ENCODE results near the gene SLC35D1. TPM values are rescaled to one million over a fixed set of nuclear protein-coding genes. Genes with fewer than 3 reads are reported as not detected.

SLC35D1 gene
- total and polyA plus RNA-seq, 10 of the 15 experiments (the other 5 are each of a cell fraction or from before 2014, with no cell fraction given): 2.9 to 12.4 (median 8.6) TPM

- TF ChIP-seq TARDBP (IDR thresholded peaks at IDR 0.05; ENCODE audit: borderline replicate concordance) (no peak), TAF1 (IDR thresholded peaks at IDR 0.05; ENCODE audit: borderline replicate concordance, low read depth, low read length) (no peak), PAX5 (IDR thresholded peaks at IDR 0.05; ENCODE audit: borderline replicate concordance, low read depth, low read length) (no peak), JUND (IDR thresholded peaks at IDR 0.05; ENCODE audit: low read depth, low read length) (no peak), EGR1 (IDR thresholded peaks at IDR 0.05; ENCODE audit: borderline replicate concordance in 1 of 2, low read depth in 2 of 2, low read length in 2 of 2) (no peak), GATAD2B (conservative IDR thresholded peaks at IDR 0.05; ENCODE audit: low read depth) (no peak), PRDM15 (CRISPR knock-in tag; IDR thresholded peaks at IDR 0.05) (no peak)
- Histone ChIP-seq H4K20me1 (ENCODE audit: control insufficient read depth, insufficient read depth) (no peaks in the 10 kb centered on the region), H3K9ac (ENCODE audit: control insufficient read depth, insufficient read depth, low read length) (no peak overlapping the region), H3K27ac (ENCODE audit: control insufficient read depth, insufficient read depth) (no peak overlapping the region), H3K4me2 (ENCODE audit: control insufficient read depth, insufficient read depth) (no peak overlapping the region), H3K9me3 (replicated peaks; ENCODE audit: control insufficient read depth, insufficient read depth, low read length) (no peaks in the 10 kb centered on the region), H3K27me3 (replicated peaks in 1 of 2; ENCODE audit: control insufficient read depth in 2 of 2, insufficient read depth in 2 of 2, low read length in 1 of 2) (no peaks in the 10 kb centered on the region), H2AFZ (ENCODE audit: control insufficient read depth, low read depth, low read length) (no peak overlapping the region), H3K4me1 (ENCODE audit: control insufficient read depth, insufficient read depth, low read length) (no peaks in the 10 kb centered on the region), H3K79me2 (ENCODE audit: control insufficient read depth, insufficient read depth, low read length) (no peaks in the 10 kb centered on the region), H3K4me3 (no peak overlapping the region), H3K36me3 (ENCODE audit: control insufficient read depth in 2 of 2, insufficient read depth in 2 of 2, low read length in 1 of 2) (no peaks in the 10 kb centered on the region; a peak in 1 of 4 replicates)
- FAIRE-seq (no peak), ATAC-seq (no peak), DNase-seq (ENCODE audit: low read depth, low spot score) (no peak)
- intact Hi-C loops (cut with micrococcal nuclease; ENCODE audit: unreplicated experiment) (loop anchor here (5.0 kb wide), 1 partner anchor 502 kb away; no protein-coding TSS in a partner anchor), in situ Hi-C loops (cut with MboI) (loop anchor here (10.0 kb wide), 1 partner anchor 505 kb away; no protein-coding TSS in a partner anchor)
- RAD21 ChIA-PET (ENCODE audit: unreplicated experiment): interaction anchor here (3.5 kb wide), 1 partner anchor 149 kb away, joined by 12 read pairs; no protein-coding TSS in a partner anchor
- SMC1A ChIA-PET (ENCODE audit: uncharacterized antibody, unreplicated experiment): interaction anchor here (0.6 to 2.3 kb wide), 8 partner anchors 11 to 353 kb away, joined by 3 to 7 read pairs (median 4); no protein-coding TSS in a partner anchor
- WGBS (ENCODE audit: insufficient coverage, insufficient replicate concordance, low lambda C conversion rate, missing lambda C conversion rate): 92% methylated on average over 7 of the region's 7 CpGs
- POLR2A ChIA-PET: interaction anchor here (0.7 kb wide), 1 partner anchor 21 kb away, joined by 3 read pairs; no protein-coding TSS in a partner anchor
- no TSS peak for BruUV-seq (replicated peaks)
- CTCF ChIA-PET: interaction anchor here (0.9 to 5.1 kb wide), 7 partner anchors 11 to 501 kb away, joined by 3 to 36 read pairs (median 6); no protein-coding TSS in a partner anchor
Observed at GRCh38 chr1:66999640-67000400, 54.1 kb downstream of the SLC35D1 start.
